GM12878 (cell line): ENCODE measurements around the gene SH2B2.
"Not testable (repeated sequence)": the region's sequence is repeated elsewhere in the genome, so short reads cannot be mapped to it uniquely, and the experiment has no call there.

ENCODE experiments used
- NFYB ChIP-seq: IDR thresholded peaks from 2 replicates; pipeline ENCODE4 v1.6.1; 2011; ENCODE audit warnings: low read depth, mild to moderate bottlenecking, low read length, improper control_type of control experiment, moderate library complexity; ENCODE audit not compliant: insufficient read depth
- TCF7 ChIP-seq: IDR thresholded peaks from 2 replicates; pipeline ENCODE4 v1.6.1; 2014; ENCODE audit warnings: antibody characterized with exemption, borderline replicate concordance
- USF2 ChIP-seq: IDR thresholded peaks from 2 replicates; pipeline ENCODE4 v1.6.1; 2011; ENCODE audit warnings: low read depth, low read length, improper control_type of control experiment, borderline replicate concordance

GRCh38 chr7:102363549-102364393, 77.1 kb downstream of the SH2B2 start:
- peak; percentile 19; the same call in 1 of the 2 replicates for TF ChIP-seq NFYB
- TF ChIP-seq USF2, TCF7: not testable (repeated sequence)
